ENCODE measurements around the gene DLL3.

DNA sequence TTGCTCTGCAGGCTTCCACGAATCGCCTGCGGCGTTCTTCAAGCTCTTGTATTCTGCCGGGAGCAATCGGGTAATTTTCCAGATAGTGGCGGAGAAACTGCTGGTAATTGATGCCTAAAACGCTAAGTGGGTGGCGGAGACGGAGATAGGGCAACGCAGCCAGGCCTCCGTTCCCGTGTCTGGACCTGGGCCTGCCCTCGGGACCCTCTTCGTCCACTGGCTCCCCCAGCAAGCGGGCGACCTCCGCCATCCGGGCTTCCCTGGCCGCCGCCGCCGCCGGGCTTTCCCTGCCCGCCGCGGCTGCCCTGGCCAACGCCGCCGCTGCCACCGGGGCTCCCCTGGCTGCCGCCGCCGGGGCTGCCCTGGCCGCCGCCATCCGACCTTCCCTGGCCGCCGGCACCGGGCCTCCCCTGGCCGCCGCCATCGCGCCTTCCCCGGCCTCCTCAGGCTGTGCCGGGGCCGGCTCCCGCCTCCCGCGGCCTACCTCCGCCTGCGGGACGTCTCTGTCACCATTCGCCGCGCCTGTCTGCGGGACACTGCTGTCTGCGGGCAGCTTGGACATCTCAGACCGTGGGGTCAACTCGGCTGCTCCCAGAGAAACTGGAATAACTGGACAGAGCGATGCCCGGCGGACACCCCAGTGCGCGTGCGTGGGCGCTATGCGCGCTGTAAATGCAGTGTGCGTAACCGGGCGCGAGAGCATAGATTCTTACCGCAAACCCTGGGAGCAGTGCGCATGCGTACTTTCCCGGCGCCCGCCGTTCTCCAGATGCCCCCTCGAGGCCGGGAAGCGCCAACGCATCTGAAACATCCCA is 41.0 kb downstream of the DLL3 start, which contains the start of gene EID2:
- TF ChIP-seq EZH2phosphoT487 (IDR thresholded peaks at IDR 0.05; ENCODE audit: borderline replicate concordance) (no peak), POLR2A (IDR thresholded peaks at IDR 0.05; ENCODE audit: borderline replicate concordance, extremely low read depth, insufficient read depth, insufficient read length) (peak; percentile 77), POLR2AphosphoS5 (IDR thresholded peaks at IDR 0.05; ENCODE audit: low read depth, low read length) (peak; percentile 88), EZH2 (IDR thresholded peaks at IDR 0.05) (no peak), YY1 (IDR thresholded peaks at IDR 0.05; ENCODE audit: extremely low read depth, insufficient replicate concordance, low read depth, low read length) (no peak), RAD21 (IDR thresholded peaks at IDR 0.05; ENCODE audit: low read depth) (peak; percentile 65), SP1 (IDR thresholded peaks at IDR 0.05; ENCODE audit: low read depth) (no peak), FOSL1 (IDR thresholded peaks at IDR 0.05; ENCODE audit: low read depth) (no peak), SRF (IDR thresholded peaks at IDR 0.05; ENCODE audit: low read depth) (no peak)
- TF ChIP-seq, protein P1, sequence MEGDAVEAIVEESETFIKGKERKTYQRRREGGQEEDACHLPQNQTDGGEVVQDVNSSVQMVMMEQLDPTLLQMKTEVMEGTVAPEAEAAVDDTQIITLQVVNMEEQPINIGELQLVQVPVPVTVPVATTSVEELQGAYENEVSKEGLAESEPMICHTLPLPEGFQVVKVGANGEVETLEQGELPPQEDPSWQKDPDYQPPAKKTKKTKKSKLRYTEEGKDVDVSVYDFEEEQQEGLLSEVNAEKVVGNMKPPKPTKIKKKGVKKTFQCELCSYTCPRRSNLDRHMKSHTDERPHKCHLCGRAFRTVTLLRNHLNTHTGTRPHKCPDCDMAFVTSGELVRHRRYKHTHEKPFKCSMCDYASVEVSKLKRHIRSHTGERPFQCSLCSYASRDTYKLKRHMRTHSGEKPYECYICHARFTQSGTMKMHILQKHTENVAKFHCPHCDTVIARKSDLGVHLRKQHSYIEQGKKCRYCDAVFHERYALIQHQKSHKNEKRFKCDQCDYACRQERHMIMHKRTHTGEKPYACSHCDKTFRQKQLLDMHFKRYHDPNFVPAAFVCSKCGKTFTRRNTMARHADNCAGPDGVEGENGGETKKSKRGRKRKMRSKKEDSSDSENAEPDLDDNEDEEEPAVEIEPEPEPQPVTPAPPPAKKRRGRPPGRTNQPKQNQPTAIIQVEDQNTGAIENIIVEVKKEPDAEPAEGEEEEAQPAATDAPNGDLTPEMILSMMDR (IDR thresholded peaks at IDR 0.05 in 2 of 3, conservative IDR thresholded peaks at IDR 0.05 in 1 of 3; ENCODE audit: borderline replicate concordance in 1 of 3, insufficient read depth in 1 of 3, low read depth in 2 of 3, low read length in 2 of 3): peak; percentile 62 to 71 (median 65); a peak in 5 of 6 replicates
- TF ChIP-seq, protein P2, sequence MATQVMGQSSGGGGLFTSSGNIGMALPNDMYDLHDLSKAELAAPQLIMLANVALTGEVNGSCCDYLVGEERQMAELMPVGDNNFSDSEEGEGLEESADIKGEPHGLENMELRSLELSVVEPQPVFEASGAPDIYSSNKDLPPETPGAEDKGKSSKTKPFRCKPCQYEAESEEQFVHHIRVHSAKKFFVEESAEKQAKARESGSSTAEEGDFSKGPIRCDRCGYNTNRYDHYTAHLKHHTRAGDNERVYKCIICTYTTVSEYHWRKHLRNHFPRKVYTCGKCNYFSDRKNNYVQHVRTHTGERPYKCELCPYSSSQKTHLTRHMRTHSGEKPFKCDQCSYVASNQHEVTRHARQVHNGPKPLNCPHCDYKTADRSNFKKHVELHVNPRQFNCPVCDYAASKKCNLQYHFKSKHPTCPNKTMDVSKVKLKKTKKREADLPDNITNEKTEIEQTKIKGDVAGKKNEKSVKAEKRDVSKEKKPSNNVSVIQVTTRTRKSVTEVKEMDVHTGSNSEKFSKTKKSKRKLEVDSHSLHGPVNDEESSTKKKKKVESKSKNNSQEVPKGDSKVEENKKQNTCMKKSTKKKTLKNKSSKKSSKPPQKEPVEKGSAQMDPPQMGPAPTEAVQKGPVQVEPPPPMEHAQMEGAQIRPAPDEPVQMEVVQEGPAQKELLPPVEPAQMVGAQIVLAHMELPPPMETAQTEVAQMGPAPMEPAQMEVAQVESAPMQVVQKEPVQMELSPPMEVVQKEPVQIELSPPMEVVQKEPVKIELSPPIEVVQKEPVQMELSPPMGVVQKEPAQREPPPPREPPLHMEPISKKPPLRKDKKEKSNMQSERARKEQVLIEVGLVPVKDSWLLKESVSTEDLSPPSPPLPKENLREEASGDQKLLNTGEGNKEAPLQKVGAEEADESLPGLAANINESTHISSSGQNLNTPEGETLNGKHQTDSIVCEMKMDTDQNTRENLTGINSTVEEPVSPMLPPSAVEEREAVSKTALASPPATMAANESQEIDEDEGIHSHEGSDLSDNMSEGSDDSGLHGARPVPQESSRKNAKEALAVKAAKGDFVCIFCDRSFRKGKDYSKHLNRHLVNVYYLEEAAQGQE (IDR thresholded peaks at IDR 0.05; ENCODE audit: low read depth): no peak
- TF ChIP-seq, protein P3, sequence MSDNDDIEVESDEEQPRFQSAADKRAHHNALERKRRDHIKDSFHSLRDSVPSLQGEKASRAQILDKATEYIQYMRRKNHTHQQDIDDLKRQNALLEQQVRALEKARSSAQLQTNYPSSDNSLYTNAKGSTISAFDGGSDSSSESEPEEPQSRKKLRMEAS (IDR thresholded peaks at IDR 0.05): no peak

Measured in HCT116 (cell line).